Hematopoietic multipotent progenitor cell treated with erythropoietin and hydrocortisone succinate and interleukin-3 and kit ligand, for 17 days (in vitro differentiated cells): ENCODE measurements around the gene BOK.
"Not testable (repeated sequence)": the region's sequence is repeated elsewhere in the genome, so short reads cannot be mapped to it uniquely, and the experiment has no call there.

Experiments used
- DNase-seq: peaks from one replicate; pipeline ENCODE4 v3.0.0-alpha.2; 2015; ENCODE audit warnings: low spot score

BOK gene, protein sequence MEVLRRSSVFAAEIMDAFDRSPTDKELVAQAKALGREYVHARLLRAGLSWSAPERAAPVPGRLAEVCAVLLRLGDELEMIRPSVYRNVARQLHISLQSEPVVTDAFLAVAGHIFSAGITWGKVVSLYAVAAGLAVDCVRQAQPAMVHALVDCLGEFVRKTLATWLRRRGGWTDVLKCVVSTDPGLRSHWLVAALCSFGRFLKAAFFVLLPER

GRCh38 chr2:241558532-241559322 is at the start of gene BOK:
BOK (plus strand) TSS chr2:241558745; CDS start chr2:241559484, 739 bp downstream.
- no peak for DNase-seq

GRCh38 chr2:241509155-241509784 is 49.3 kb upstream of the BOK start:
- no peak for DNase-seq

- DNase-seq, result no peak
Observed at GRCh38 chr2:241511091-241511741, 47.3 kb upstream of the BOK start.

DNA sequence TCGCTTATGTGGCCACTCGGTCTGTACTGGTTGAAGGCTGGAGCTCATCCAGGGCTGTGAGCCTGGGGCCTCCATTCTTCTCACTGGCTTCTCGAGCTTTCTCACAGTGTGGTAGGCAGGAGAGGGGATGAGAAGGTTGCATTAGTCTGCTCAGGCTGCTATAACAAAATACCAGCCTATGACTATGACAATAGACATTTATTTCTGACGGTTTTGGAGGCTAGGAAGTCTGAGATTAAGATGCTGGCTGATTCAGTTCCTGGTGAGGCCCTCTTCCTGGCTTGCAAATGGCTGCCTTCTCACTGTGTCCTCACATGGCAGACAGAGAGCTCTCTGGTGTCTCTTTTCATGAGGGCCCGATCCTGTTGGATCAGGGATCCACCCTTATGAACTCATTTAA is 44.0 kb upstream of the BOK start:
- DNase-seq, result no peak

- no peak for DNase-seq
Observed at GRCh38 chr2:241514986-241515737, 43.4 kb upstream of the BOK start.

GRCh38 chr2:241516520-241516965 is 42.0 kb upstream of the BOK start:
- DNase-seq, result no peak

DNA sequence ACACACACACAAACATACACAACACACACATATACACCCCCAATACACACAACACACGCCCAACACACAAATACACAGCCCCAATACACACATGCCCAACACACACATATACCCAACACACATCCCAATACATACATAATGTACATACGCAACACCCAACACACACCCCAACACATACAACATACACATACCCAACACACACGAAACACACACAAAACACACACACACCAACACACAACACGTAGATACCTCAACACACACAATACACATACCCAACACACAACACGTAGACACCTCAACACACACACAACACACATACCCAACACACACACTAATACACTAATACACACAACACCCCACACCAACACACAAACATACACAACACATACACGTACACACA is 41.2 kb upstream of the BOK start:
- DNase-seq, result no peak

DNA sequence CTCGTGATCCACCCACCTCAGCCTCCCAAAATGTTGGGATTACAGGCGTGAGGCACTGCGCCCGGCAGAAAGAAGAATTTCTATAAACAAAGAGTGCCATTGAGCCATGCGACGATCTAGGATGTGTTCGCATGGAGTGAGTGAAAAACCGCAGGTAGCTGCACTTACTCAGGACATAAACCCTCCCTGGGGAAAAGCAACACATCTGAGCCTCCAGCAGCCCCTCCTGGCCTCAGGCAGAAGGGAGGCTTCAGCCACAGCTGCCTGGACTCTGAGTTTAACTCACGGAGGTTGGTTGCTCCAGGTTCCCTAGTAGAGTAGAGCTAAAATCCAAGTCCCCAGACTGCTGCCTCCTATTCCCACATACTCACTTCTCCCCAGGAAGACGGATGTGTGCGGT is 38.9 kb upstream of the BOK start:
- no peak for DNase-seq

DNA sequence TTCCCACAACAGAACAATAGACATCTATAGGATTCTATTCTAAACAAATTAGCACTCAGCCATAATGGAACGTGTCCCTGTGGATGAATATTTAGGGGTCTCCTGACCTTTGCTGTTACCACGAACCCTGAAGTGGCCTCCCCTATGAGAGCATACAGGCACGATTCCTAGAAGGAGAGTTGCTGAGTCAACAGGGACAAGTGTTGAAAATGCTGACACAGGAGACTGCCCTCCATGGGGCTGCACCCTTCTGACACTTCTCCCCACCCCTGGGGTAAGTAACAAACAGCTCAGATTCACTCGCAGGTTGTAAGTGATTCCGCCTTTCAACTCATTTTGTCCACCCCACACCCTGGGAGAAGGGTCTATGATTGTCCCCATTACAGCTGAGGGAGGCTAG is 36.1 kb upstream of the BOK start:
- no peak for DNase-seq

- DNase-seq, result not testable (repeated sequence)
Observed at GRCh38 chr2:241525818-241526780, 32.4 kb upstream of the BOK start.

DNA sequence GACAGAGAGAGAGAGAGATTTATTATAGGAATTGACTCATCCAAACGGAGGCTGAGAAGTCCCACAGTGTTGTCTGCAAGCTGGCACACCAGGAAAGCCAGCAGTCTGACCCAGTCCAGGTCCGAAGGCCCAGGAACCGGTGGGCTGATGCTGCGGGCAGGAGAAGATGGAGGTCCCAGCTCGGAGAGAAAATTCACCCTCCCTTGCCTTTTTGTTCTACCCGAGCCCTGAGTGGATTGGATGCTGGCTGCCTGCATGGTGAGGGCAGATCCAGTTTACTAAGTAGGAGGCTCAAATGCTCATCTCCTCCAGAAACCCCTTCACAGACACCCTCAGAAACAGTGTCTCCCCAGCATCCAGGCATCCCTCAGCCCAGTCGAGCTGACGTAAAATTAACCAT is 28.0 kb upstream of the BOK start:
- no peak for DNase-seq

GRCh38 chr2:241531161-241531722 is 27.3 kb upstream of the BOK start:
- DNase-seq, result no peak

DNA sequence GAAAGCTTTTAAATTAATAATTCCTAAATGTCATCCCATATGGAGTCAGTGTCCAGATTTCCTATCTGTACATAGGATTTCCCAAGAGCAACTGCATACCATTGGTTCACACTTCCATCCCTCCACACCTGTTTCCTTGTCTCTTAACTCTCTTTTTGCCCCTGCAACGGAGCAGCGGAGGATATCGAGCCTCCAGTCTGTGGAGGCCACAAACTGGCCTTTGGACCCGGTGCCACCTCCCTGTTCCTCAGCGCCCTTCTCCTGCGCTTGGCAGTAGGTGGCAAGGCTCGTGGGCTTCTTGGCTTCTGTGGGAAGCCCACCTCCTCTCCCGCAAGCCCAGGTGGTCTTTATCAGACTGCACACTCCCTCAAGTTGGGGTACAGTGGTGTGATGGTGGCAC is 26.4 kb upstream of the BOK start:
- no peak for DNase-seq

DNA sequence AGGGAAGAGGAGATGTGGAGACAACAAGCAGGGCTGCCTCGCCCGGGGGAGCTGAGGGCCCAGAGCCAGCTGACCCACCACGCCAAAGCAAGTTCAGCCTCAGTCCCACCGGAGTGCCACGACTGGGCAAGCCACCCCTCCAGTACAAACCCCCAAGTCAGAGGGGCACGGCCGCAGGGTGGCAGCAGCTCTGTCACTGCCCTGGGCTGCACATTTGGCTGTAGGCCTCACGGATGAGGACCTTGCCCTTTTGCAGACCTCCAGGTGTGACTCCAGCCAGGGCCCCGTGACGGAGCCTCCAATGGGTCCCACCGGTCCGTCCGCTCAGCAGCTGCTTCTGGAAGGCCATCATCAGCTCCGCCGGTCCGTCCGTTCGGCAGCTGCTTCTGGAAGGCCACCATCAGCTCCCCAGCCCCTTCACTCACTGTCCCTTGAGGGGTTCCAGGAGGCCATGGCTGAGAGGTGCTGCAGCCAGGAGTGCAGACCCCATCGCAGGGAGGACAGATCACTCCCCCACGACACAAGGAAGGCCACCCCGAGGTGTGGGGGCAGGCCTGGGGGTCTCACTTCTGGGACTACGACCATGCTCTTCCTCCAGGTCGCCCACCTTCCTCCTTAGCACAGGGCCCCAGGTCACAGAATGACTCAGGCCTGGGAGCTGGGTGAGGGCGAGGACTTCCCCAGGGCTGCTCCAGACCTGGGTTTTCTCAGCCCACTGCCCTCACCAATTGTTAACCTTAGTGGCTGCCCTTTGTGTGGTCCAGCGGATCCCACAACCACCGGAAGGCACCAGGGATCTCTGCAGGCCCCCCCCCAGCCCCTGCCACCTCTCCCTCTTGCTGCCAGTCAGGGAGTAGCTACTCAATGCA is 25.6 kb upstream of the BOK start:
- DNase-seq, result no peak

- DNase-seq, result no peak
Observed at GRCh38 chr2:241534293-241534692, 24.3 kb upstream of the BOK start.

GRCh38 chr2:241534701-241535375 is 23.7 kb upstream of the BOK start:
- no peak for DNase-seq

DNA sequence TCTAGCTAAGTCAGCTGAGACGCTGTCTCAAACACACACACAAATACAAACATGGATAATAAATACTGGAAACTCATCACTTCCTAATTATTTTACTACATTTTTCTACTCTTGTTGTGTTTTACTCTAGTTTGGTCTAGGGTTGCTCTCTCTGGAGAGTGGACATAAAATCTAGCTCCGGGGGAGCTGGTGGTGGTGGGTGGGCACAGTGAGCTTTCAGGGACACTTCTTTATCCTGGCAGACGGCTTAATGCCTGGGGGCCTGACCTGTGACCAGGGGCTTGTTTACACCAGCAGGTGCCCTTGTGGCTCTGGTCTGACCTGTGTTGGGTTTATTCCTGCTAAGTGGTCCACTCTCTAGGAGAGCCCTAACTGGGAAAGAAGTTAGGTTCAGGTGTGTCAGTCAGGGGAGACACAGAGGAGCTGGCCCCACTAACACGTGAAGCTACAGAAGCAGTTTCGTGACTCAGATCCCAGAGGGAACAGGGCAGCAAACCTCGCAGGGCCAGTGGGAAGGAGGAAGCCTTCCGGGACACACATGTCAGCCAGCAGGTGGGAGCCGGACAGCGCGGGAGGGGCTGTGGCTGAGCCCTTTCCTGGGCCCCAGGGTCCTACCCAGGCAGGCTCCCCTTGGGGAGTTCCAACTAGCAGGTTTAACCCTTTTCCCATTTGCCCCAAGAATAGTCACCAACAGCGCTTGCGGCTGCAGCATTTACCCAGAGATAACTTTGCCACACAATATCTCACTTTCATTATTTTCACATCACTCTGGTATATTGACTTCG is 22.5 kb upstream of the BOK start:
- DNase-seq, result no peak
